Sigmoid colon (tissue), 4 donors: Measurements from ENCODE around the gene IL9R.

Source experiments
- EP300 ChIP-seq, 4 donors: sonication (generic); formaldehyde crosslinking; IDR thresholded peaks; one replicate each; pipeline ENCODE4 v1.6.1; 2017; ENCODE audit warnings: antibody characterized with exemption in 4 of 4
- POLR2A ChIP-seq, 2 donors: fragments of 450-650 bp; IDR thresholded peaks; one replicate each; pipeline ENCODE4 v1.6.1; 2016; ENCODE audit warnings: antibody characterized with exemption in 2 of 2, mild to moderate bottlenecking in 2 of 2, moderate library complexity in 2 of 2
- TF ChIP-seq, protein P1 (sequence below), 4 experiments: fragments of 450-650 bp in 3 of 4; fragments of 200-600 bp in 1 of 4; IDR thresholded peaks; one replicate each; pipeline ENCODE4 v1.5.1; 2016 to 2019; ENCODE audit warnings: antibody characterized with exemption in 4 of 4, mild to moderate bottlenecking in 3 of 4, moderate library complexity in 2 of 4

GRCh38 chrX:155966876-155967275 lies 30.6 kb upstream of the IL9R start:
- TF ChIP-seq, protein P1, sequence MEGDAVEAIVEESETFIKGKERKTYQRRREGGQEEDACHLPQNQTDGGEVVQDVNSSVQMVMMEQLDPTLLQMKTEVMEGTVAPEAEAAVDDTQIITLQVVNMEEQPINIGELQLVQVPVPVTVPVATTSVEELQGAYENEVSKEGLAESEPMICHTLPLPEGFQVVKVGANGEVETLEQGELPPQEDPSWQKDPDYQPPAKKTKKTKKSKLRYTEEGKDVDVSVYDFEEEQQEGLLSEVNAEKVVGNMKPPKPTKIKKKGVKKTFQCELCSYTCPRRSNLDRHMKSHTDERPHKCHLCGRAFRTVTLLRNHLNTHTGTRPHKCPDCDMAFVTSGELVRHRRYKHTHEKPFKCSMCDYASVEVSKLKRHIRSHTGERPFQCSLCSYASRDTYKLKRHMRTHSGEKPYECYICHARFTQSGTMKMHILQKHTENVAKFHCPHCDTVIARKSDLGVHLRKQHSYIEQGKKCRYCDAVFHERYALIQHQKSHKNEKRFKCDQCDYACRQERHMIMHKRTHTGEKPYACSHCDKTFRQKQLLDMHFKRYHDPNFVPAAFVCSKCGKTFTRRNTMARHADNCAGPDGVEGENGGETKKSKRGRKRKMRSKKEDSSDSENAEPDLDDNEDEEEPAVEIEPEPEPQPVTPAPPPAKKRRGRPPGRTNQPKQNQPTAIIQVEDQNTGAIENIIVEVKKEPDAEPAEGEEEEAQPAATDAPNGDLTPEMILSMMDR (IDR thresholded peaks at IDR 0.05): no peak
- no peak for TF ChIP-seq EP300 (IDR thresholded peaks at IDR 0.05)
- TF ChIP-seq POLR2A (IDR thresholded peaks at IDR 0.05): no peak
